Endothelial cell of umbilical vein (primary cell): ENCODE results near the gene APOBEC2. TPM values are rescaled to one million over a fixed set of nuclear protein-coding genes. Genes with fewer than 3 reads are reported as not detected.

ENCODE experiments used
- BruUV-seq: library from RNA; stranded (reverse); fragments of 400-500 nt; replicated peaks from 2 replicates; lab custom pipeline; 2021; lab: Mats Ljungman, UMichigan
- CTCF ChIA-PET: fragments of 300-600, 350-600 bp; sonication (Branson Sonifier 250); formaldehyde crosslinking; loops from one replicate; lab custom pipeline; 2021; ENCODE audit warnings: antibody characterized with exemption, inconsistent platforms; lab: Charles Lee
- POLR2A ChIA-PET: fragments of 300-600, 350-600 bp; sonication (Branson Sonifier 250); formaldehyde crosslinking; loops from one replicate; lab custom pipeline; 2021; ENCODE audit warnings: antibody characterized with exemption, inconsistent platforms; lab: Charles Lee
- DNase-seq: peaks from one replicate; pipeline ENCODE4 v3.0.0-alpha.2; 2011; ENCODE audit warnings: low read depth, low spot score
- FAIRE-seq: peaks from 2 replicates; lab custom pipeline; 2011; peaks lifted over from hg19 to GRCh38; lab: Jason Lieb, UNC
- H2AFZ ChIP-seq: 2 replicates; pipeline ENCODE4 v1.6.0; 2012; ENCODE audit warnings: low read depth, low read length, control low read depth, inconsistent platforms
- H3K27ac ChIP-seq: 2 replicates; pipeline ENCODE4 v1.5.1; 2011; ENCODE audit warnings: low read depth, mild to moderate bottlenecking, control low read depth, low read length, moderate library complexity; ENCODE audit not compliant: insufficient read depth
- H3K27me3 ChIP-seq, 2 experiments: 2 replicates each; pipeline versions ENCODE4 v1.6.0 to v1.6.1; 2011; ENCODE audit warnings: low read length in 2 of 2, mixed read lengths in 1 of 2; ENCODE audit not compliant: control insufficient read depth in 2 of 2, insufficient read depth in 2 of 2
- H3K36me3 ChIP-seq, 2 experiments: 2 replicates in 1 of 2; 3 replicates in 1 of 2; pipeline ENCODE4 v1.5.1; 2011; ENCODE audit warnings: low read length in 2 of 2, mild to moderate bottlenecking in 1 of 2, moderate library complexity in 1 of 2; ENCODE audit not compliant: control insufficient read depth in 2 of 2, insufficient read depth in 2 of 2; ENCODE audit errors: extremely low read depth in 1 of 2
- H3K4me1 ChIP-seq: 3 replicates; pipeline ENCODE4 v1.5.1; 2011; ENCODE audit warnings: mild to moderate bottlenecking, low read length; ENCODE audit not compliant: control insufficient read depth, insufficient read depth; ENCODE audit errors: extremely low read depth
- H3K4me2 ChIP-seq: 2 replicates; pipeline ENCODE4 v1.6.1; 2011; ENCODE audit warnings: low read length, control low read depth, mixed read lengths; ENCODE audit not compliant: insufficient read depth
- H3K4me3 ChIP-seq, 3 experiments: fragments of 200-600 bp in 1 of 3; sonication (generic), shearing (Covaris generic) in 1 of 3; replicated peaks in 1 of 3; 2 replicates each; pipeline ENCODE4 v1.5.1; 2011 to 2016; ENCODE audit warnings: control low read depth in 3 of 3, low read length in 3 of 3, mild to moderate bottlenecking in 2 of 3, inconsistent platforms in 1 of 3, low read depth in 1 of 3, moderate library complexity in 1 of 3; ENCODE audit not compliant: insufficient read depth in 1 of 3
- H3K79me2 ChIP-seq: 2 replicates; pipeline ENCODE4 v1.6.0; 2012; ENCODE audit warnings: low read length, inconsistent platforms; ENCODE audit not compliant: control insufficient read depth, insufficient read depth
- H3K9ac ChIP-seq: replicated peaks from 2 replicates; pipeline ENCODE3; 2011; ENCODE audit warnings: low read length, control low read depth; ENCODE audit not compliant: insufficient read depth; ENCODE audit errors: extremely low read depth
- H3K9me1 ChIP-seq: replicated peaks from 3 replicates; pipeline ENCODE4 v1.6.0; 2011; ENCODE audit warnings: mild to moderate bottlenecking, low read length; ENCODE audit not compliant: control insufficient read depth, insufficient read depth; ENCODE audit errors: extremely low read depth
- H3K9me3 ChIP-seq: replicated peaks from 2 replicates; pipeline ENCODE4 v1.5.1; 2012; ENCODE audit warnings: low read length, inconsistent platforms; ENCODE audit not compliant: control insufficient read depth, insufficient read depth
- H4K20me1 ChIP-seq: replicated peaks from 2 replicates; pipeline ENCODE3; 2011; ENCODE audit warnings: mild to moderate bottlenecking, low read length; ENCODE audit not compliant: control insufficient read depth, insufficient read depth; ENCODE audit errors: extremely low read depth
- CTCF ChIP-seq, 2 donors: IDR thresholded peaks; 1 replicate in 1 of 2; 2 replicates in 1 of 2; pipeline ENCODE4 v1.5.1; 2011; ENCODE audit warnings: low read length in 2 of 2, mild to moderate bottlenecking in 2 of 2, moderate library complexity in 2 of 2, control low read depth in 1 of 2, inconsistent platforms in 1 of 2, low read depth in 1 of 2; ENCODE audit not compliant: insufficient read depth in 1 of 2; ENCODE audit errors: extremely low read depth in 1 of 2
- GATA2 ChIP-seq: IDR thresholded peaks from 2 replicates; pipeline ENCODE4 v1.7.0; 2011; ENCODE audit warnings: low read depth, mild to moderate bottlenecking, moderate library complexity, mixed read lengths, low read length; ENCODE audit not compliant: insufficient read length, insufficient read depth
- dilution Hi-C: fragments of 300-500 bp; cut with MboI; formaldehyde crosslinking; loops from one replicate; pipeline ENCODE4 v1.15.0; 2019; ENCODE audit warnings: low sequenced_read_pairs; ENCODE audit not compliant: extremely low pct_ligation_motif_present
- intact Hi-C: fragments of 100-400 bp; cut with micrococcal nuclease; formaldehyde crosslinking; loops from one replicate; pipeline ENCODE4 v1.10.0; 2022
- polyA plus RNA-seq, 4 experiments: library from polyadenylated mRNA; depleted of rRNA in 3 of 4; stranded (reverse) in 3 of 4; unstranded in 1 of 4; fragments of >200 nt; gene quantifications; 2 replicates each; pipeline versions ENCODE4 v1.2.1 to v1.2.3, GENCODE V29; 2011 to 2012; ENCODE audit warnings: missing spikeins in 1 of 4
- total RNA-seq: library from RNA; stranded (reverse); gene quantifications from 2 replicates; pipeline ENCODE4 v1.2.3, GENCODE V29; 2021

The APOBEC2 gene
- total and polyA plus RNA-seq, 2 donors (not counting 3 experiments of a cell fraction or from before 2014, with no cell fraction given) = not detected

GRCh38 chr6:41066867-41067304 lies 13.9 kb downstream of the APOBEC2 start:
- intact Hi-C loops = loop anchor here (1.0 to 2.0 kb wide), 4 partner anchors 39 to 1086 kb away; no protein-coding TSS in a partner anchor
- CTCF ChIA-PET = no interaction called here

More at GRCh38 chr6:41066867-41067304, 13.9 kb downstream of the APOBEC2 start:
- Histone ChIP-seq H3K27ac (no peak overlapping the region), H3K9me1 (no peaks in the 10 kb centered on the region), H2AFZ (no peak overlapping the region), H3K4me1 (peaks cover 8% of the 10 kb centered on the region), H4K20me1 (no peaks in the 10 kb centered on the region), H3K9me3 (no peaks in the 10 kb centered on the region), H3K27me3 (no peaks in the 10 kb centered on the region), H3K4me2 (no peak overlapping the region), H3K79me2 (no peaks in the 10 kb centered on the region), H3K4me3 (no peak overlapping the region), H3K9ac (no peak overlapping the region), H3K36me3 (no peaks in the 10 kb centered on the region)
- TF ChIP-seq GATA2 = no peak
- TF ChIP-seq CTCF (IDR thresholded peaks at IDR 0.05; ENCODE audit: extremely low read depth in 1 of 2, insufficient read depth in 1 of 2, low read depth in 1 of 2, low read length in 2 of 2) = peak; percentile 62 to 68
- BruUV-seq = no TSS peak
- FAIRE-seq (peak; percentile 75), DNase-seq (peak; percentile 69)
- POLR2A ChIA-PET = no interaction called here
- dilution Hi-C loops = no loop called here
